Endothelial cell of umbilical vein (primary cell): ENCODE data around the gene SELENOO. TPM values are rescaled to one million over a fixed set of nuclear protein-coding genes. Genes with fewer than 3 reads are reported as not detected.

Experiments used
- BruUV-seq: library from RNA; stranded (reverse); fragments of 400-500 nt; replicated peaks from 2 replicates; lab custom pipeline; 2021; lab: Mats Ljungman, UMichigan
- CTCF ChIA-PET: fragments of 300-600, 350-600 bp; sonication (Branson Sonifier 250); formaldehyde crosslinking; loops from one replicate; lab custom pipeline; 2021; ENCODE audit warnings: antibody characterized with exemption, inconsistent platforms; lab: Charles Lee
- POLR2A ChIA-PET: fragments of 300-600, 350-600 bp; sonication (Branson Sonifier 250); formaldehyde crosslinking; loops from one replicate; lab custom pipeline; 2021; ENCODE audit warnings: antibody characterized with exemption, inconsistent platforms; lab: Charles Lee
- DNase-seq: peaks from one replicate; pipeline ENCODE4 v3.0.0-alpha.2; 2011; ENCODE audit warnings: low read depth, low spot score
- FAIRE-seq: peaks from 2 replicates; lab custom pipeline; 2011; peaks lifted over from hg19 to GRCh38; lab: Jason Lieb, UNC
- H2AFZ ChIP-seq: 2 replicates; pipeline ENCODE4 v1.6.0; 2012; ENCODE audit warnings: low read depth, low read length, control low read depth, inconsistent platforms
- H3K27ac ChIP-seq: 2 replicates; pipeline ENCODE4 v1.5.1; 2011; ENCODE audit warnings: low read depth, mild to moderate bottlenecking, control low read depth, low read length, moderate library complexity; ENCODE audit not compliant: insufficient read depth
- H3K27me3 ChIP-seq, 2 experiments: 2 replicates each; pipeline versions ENCODE4 v1.6.0 to v1.6.1; 2011; ENCODE audit warnings: low read length in 2 of 2, mixed read lengths in 1 of 2; ENCODE audit not compliant: control insufficient read depth in 2 of 2, insufficient read depth in 2 of 2
- H3K36me3 ChIP-seq, 2 experiments: 2 replicates in 1 of 2; 3 replicates in 1 of 2; pipeline ENCODE4 v1.5.1; 2011; ENCODE audit warnings: low read length in 2 of 2, mild to moderate bottlenecking in 1 of 2, moderate library complexity in 1 of 2; ENCODE audit not compliant: control insufficient read depth in 2 of 2, insufficient read depth in 2 of 2; ENCODE audit errors: extremely low read depth in 1 of 2
- H3K4me1 ChIP-seq: 3 replicates; pipeline ENCODE4 v1.5.1; 2011; ENCODE audit warnings: mild to moderate bottlenecking, low read length; ENCODE audit not compliant: control insufficient read depth, insufficient read depth; ENCODE audit errors: extremely low read depth
- H3K4me2 ChIP-seq: 2 replicates; pipeline ENCODE4 v1.6.1; 2011; ENCODE audit warnings: low read length, control low read depth, mixed read lengths; ENCODE audit not compliant: insufficient read depth
- H3K4me3 ChIP-seq, 3 experiments: fragments of 200-600 bp in 1 of 3; sonication (generic), shearing (Covaris generic) in 1 of 3; replicated peaks in 1 of 3; 2 replicates each; pipeline ENCODE4 v1.5.1; 2011 to 2016; ENCODE audit warnings: control low read depth in 3 of 3, low read length in 3 of 3, mild to moderate bottlenecking in 2 of 3, inconsistent platforms in 1 of 3, low read depth in 1 of 3, moderate library complexity in 1 of 3; ENCODE audit not compliant: insufficient read depth in 1 of 3
- H3K79me2 ChIP-seq: 2 replicates; pipeline ENCODE4 v1.6.0; 2012; ENCODE audit warnings: low read length, inconsistent platforms; ENCODE audit not compliant: control insufficient read depth, insufficient read depth
- H3K9ac ChIP-seq: replicated peaks from 2 replicates; pipeline ENCODE3; 2011; ENCODE audit warnings: low read length, control low read depth; ENCODE audit not compliant: insufficient read depth; ENCODE audit errors: extremely low read depth
- H3K9me1 ChIP-seq: replicated peaks from 3 replicates; pipeline ENCODE4 v1.6.0; 2011; ENCODE audit warnings: mild to moderate bottlenecking, low read length; ENCODE audit not compliant: control insufficient read depth, insufficient read depth; ENCODE audit errors: extremely low read depth
- H3K9me3 ChIP-seq: replicated peaks from 2 replicates; pipeline ENCODE4 v1.5.1; 2012; ENCODE audit warnings: low read length, inconsistent platforms; ENCODE audit not compliant: control insufficient read depth, insufficient read depth
- H4K20me1 ChIP-seq: replicated peaks from 2 replicates; pipeline ENCODE3; 2011; ENCODE audit warnings: mild to moderate bottlenecking, low read length; ENCODE audit not compliant: control insufficient read depth, insufficient read depth; ENCODE audit errors: extremely low read depth
- CTCF ChIP-seq, 2 donors: IDR thresholded peaks; 1 replicate in 1 of 2; 2 replicates in 1 of 2; pipeline ENCODE4 v1.5.1; 2011; ENCODE audit warnings: low read length in 2 of 2, mild to moderate bottlenecking in 2 of 2, moderate library complexity in 2 of 2, control low read depth in 1 of 2, inconsistent platforms in 1 of 2, low read depth in 1 of 2; ENCODE audit not compliant: insufficient read depth in 1 of 2; ENCODE audit errors: extremely low read depth in 1 of 2
- MYC ChIP-seq: IDR thresholded peaks from one replicate; pipeline ENCODE4 v1.6.1; 2011; ENCODE audit warnings: mild to moderate bottlenecking, low read depth, low read length
- dilution Hi-C: fragments of 300-500 bp; cut with MboI; formaldehyde crosslinking; loops from one replicate; pipeline ENCODE4 v1.15.0; 2019; ENCODE audit warnings: low sequenced_read_pairs; ENCODE audit not compliant: extremely low pct_ligation_motif_present
- intact Hi-C: fragments of 100-400 bp; cut with micrococcal nuclease; formaldehyde crosslinking; loops from one replicate; pipeline ENCODE4 v1.10.0; 2022
- polyA plus RNA-seq, 4 experiments: library from polyadenylated mRNA; depleted of rRNA in 3 of 4; stranded (reverse) in 3 of 4; unstranded in 1 of 4; fragments of >200 nt; gene quantifications; 2 replicates each; pipeline versions ENCODE4 v1.2.1 to v1.2.3, GENCODE V29; 2011 to 2012; ENCODE audit warnings: missing spikeins in 1 of 4
- total RNA-seq: library from RNA; stranded (reverse); gene quantifications from 2 replicates; pipeline ENCODE4 v1.2.3, GENCODE V29; 2021
- TF ChIP-seq, protein P1 (sequence below): IDR thresholded peaks from 2 replicates; pipeline ENCODE4 v1.6.1; 2011; ENCODE audit not compliant: insufficient read depth, insufficient read length

SELENOO gene
- total and polyA plus RNA-seq, 2 donors (not counting 3 experiments of a cell fraction or from before 2014, with no cell fraction given), result 24.1 to 37.5 TPM

DNA sequence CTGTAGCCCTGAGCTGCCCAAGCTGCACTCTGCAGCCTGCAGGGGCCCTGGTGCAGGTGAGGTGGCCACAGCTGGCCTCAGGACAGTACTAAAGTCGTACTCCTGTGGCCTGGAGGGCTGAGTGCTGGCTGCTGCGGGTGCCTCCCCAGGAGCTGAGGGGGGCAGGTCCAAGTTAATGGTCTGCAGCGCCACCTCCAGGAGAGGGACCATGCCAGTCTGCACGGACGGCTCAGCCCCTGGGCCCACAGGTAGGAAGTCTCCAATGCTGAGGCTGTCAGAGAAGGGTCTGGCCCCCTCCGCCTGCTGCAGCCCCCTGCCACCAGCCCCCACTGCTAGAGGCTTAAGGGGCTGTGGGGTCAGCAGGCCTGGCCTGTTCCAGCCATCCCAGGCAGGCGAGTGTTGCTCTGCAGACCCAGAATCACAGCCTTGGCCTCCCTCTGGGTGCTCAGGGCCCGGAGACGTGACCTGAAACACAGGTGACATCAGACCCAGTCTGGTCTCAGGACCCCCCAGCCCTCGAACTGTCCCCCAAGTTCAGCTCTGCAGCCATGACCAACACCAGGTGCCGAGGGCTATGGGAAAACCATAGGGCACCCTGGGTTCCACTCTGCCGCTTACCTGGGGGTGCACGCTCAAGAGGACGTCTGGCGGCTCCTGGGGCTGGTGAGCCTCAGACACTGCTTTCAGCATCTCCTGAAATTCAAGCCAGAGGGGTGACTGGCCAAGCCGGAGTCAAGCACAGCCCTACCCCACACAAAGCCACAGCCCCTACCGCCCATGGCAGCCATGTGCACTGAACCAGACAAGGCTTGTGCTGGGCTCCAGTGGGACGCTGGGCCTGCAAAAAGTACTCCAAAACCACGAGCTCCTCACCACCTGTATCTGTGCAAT is 20.8 kb downstream of the SELENOO start:
- Histone ChIP-seq H3K36me3 (peaks cover 18 to 66% of the 10 kb centered on the region in 2 experiments), H4K20me1 (no peaks in the 10 kb centered on the region), H2AFZ (no peak overlapping the region), H3K79me2 (no peaks in the 10 kb centered on the region), H3K27ac (no peak overlapping the region), H3K9me1 (no peaks in the 10 kb centered on the region), H3K4me1 (no peaks in the 10 kb centered on the region), H3K27me3 (no peaks in the 10 kb centered on the region), H3K4me3 (no peak overlapping the region), H3K9ac (no peak overlapping the region), H3K4me2 (no peak overlapping the region), H3K9me3 (no peaks in the 10 kb centered on the region)
- no peak for DNase-seq
- ChIA-PET CTCF (interaction anchor here (0.7 to 1.7 kb wide), 5 partner anchors 13 to 291 kb away, joined by 3 to 6 read pairs (median 3); no protein-coding TSS in a partner anchor), POLR2A (no interaction called here)
- FAIRE-seq, result no peak
- intact Hi-C loops, result no loop called here
- peak; percentile 4 to 13 for TF ChIP-seq CTCF (IDR thresholded peaks at IDR 0.05; ENCODE audit: extremely low read depth in 1 of 2, insufficient read depth in 1 of 2, low read depth in 1 of 2, low read length in 2 of 2)
- TF ChIP-seq, protein P1, sequence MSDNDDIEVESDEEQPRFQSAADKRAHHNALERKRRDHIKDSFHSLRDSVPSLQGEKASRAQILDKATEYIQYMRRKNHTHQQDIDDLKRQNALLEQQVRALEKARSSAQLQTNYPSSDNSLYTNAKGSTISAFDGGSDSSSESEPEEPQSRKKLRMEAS, result no peak
- no peak for TF ChIP-seq MYC
- no TSS peak for BruUV-seq
- dilution Hi-C loops, result no loop called here
